SK-N-SH (cell line): Measurements from ENCODE around the gene NUP37. TPM values are rescaled to one million over a fixed set of nuclear protein-coding genes. Genes with fewer than 3 reads are reported as not detected.
"Not testable (repeated sequence)": the region's sequence is repeated elsewhere in the genome, so short reads cannot be mapped to it uniquely, and the experiment has no call there.

ENCODE experiments used
- CTCF ChIA-PET: fragments of 300-600, 350-600 bp; formaldehyde crosslinking; extraction: SDS; loops from one replicate; lab custom pipeline; 2021; lab: Yijun Ruan, JAX
- POLR2A ChIA-PET: fragments of 350-600 bp; sonication (Branson Sonifier 250); formaldehyde crosslinking; extraction: SDS; loops from one replicate; lab custom pipeline; 2020; ENCODE audit warnings: antibody characterized with exemption, inconsistent platforms; lab: Yijun Ruan, JAX
- DNase-seq: peaks from one replicate; pipeline ENCODE4 v3.0.0; 2012
- H2AFZ ChIP-seq: fragments of 200-600 bp; sonication (generic); 2 replicates; pipeline ENCODE4 v1.8.1; 2016; ENCODE audit warnings: antibody characterized with exemption, mild to moderate bottlenecking, low read depth
- H3F3A ChIP-seq: fragments of 200-600 bp; sonication (generic); replicated peaks from 2 replicates; pipeline ENCODE3; 2016; ENCODE audit warnings: antibody characterized with exemption, mild to moderate bottlenecking; ENCODE audit not compliant: insufficient read depth
- H3K27ac ChIP-seq, 2 experiments: fragments of 200-500 bp in 1 of 2; fragments of 200-600 bp in 1 of 2; sonication (Bioruptor generic) in 1 of 2; sonication (generic), shearing (Covaris generic) in 1 of 2; 2 replicates each; pipeline versions ENCODE4 v1.5.1 to v1.6.1; 2014 to 2016; ENCODE audit warnings: low read depth in 2 of 2, inconsistent platforms in 1 of 2, low read length in 1 of 2, mild to moderate bottlenecking in 1 of 2, mixed read lengths in 1 of 2
- H3K27me3 ChIP-seq: fragments of 200-600 bp; sonication (generic), shearing (Covaris generic); 2 replicates; pipeline ENCODE4 v1.6.1; 2016; ENCODE audit warnings: mixed run types; ENCODE audit not compliant: insufficient read depth
- H3K36me3 ChIP-seq, 2 experiments: fragments of 200-500 bp in 1 of 2; fragments of 200-600 bp in 1 of 2; sonication (Bioruptor generic) in 1 of 2; sonication (generic) in 1 of 2; replicated peaks in 1 of 2; 2 replicates each; pipeline versions ENCODE3 to v1.5.1; 2014 to 2016; ENCODE audit warnings: low read length in 1 of 2, mild to moderate bottlenecking in 1 of 2; ENCODE audit not compliant: insufficient read depth in 2 of 2, control insufficient read depth in 1 of 2
- H3K4me1 ChIP-seq, 2 experiments: fragments of 200-500 bp in 1 of 2; fragments of 200-600 bp in 1 of 2; sonication (Bioruptor generic) in 1 of 2; sonication (generic), shearing (Covaris generic) in 1 of 2; 2 replicates each; pipeline versions ENCODE4 v1.5.1 to v1.6.1; 2014 to 2016; ENCODE audit warnings: low read depth in 1 of 2, low read length in 1 of 2, mixed run types in 1 of 2; ENCODE audit not compliant: insufficient read depth in 2 of 2, control insufficient read depth in 1 of 2
- H3K4me2 ChIP-seq: fragments of 200-600 bp; sonication (generic), shearing (Covaris generic); 2 replicates; pipeline ENCODE4 v1.6.1; 2017; ENCODE audit warnings: mixed run types
- H3K4me3 ChIP-seq, 2 experiments: fragments of 200-500 bp in 1 of 2; fragments of 200-600 bp in 1 of 2; sonication (Bioruptor generic) in 1 of 2; sonication (generic), shearing (Covaris generic) in 1 of 2; 2 replicates each; pipeline versions ENCODE4 v1.5.1 to v1.8.1; 2014 to 2016; ENCODE audit warnings: low read depth in 2 of 2, inconsistent platforms in 1 of 2, low read length in 1 of 2, mild to moderate bottlenecking in 1 of 2, mixed read lengths in 1 of 2, moderate library complexity in 1 of 2
- H3K79me2 ChIP-seq: fragments of 200-600 bp; sonication (generic); 2 replicates; pipeline ENCODE4 v1.8.1; 2017; ENCODE audit warnings: mild to moderate bottlenecking; ENCODE audit not compliant: insufficient read depth
- H3K9ac ChIP-seq: fragments of 200-600 bp; sonication (generic); 2 replicates; pipeline ENCODE4 v1.6.1; 2017; ENCODE audit warnings: mixed run types
- H3K9me2 ChIP-seq: fragments of 200-600 bp; sonication (generic); 2 replicates; pipeline ENCODE4 v1.6.1; 2017; ENCODE audit warnings: mixed run types
- H3K9me3 ChIP-seq: fragments of 200-600 bp; sonication (generic); 2 replicates; pipeline ENCODE4 v1.6.1; 2017; ENCODE audit warnings: mixed run types, mild to moderate bottlenecking, moderate library complexity
- H4K20me1 ChIP-seq: fragments of 200-600 bp; sonication (generic); 2 replicates; pipeline ENCODE4 v1.6.1; 2017; ENCODE audit warnings: mild to moderate bottlenecking, mixed run types; ENCODE audit not compliant: insufficient read depth
- EZH2phosphoT487 ChIP-seq: fragments of 200-600 bp; sonication (generic); IDR thresholded peaks from 2 replicates; pipeline ENCODE4 v1.6.1; 2017; ENCODE audit warnings: low read depth, mixed run types, mild to moderate bottlenecking, antibody characterized with exemption, moderate library complexity, borderline replicate concordance
- GATA2 ChIP-seq: sonication (generic); formaldehyde crosslinking; IDR thresholded peaks from 2 replicates; pipeline ENCODE4 v1.5.0; 2020; ENCODE audit warnings: mild to moderate bottlenecking, missing genetic modification reagents
- NRF1 ChIP-seq: IDR thresholded peaks from 2 replicates; pipeline ENCODE4 v1.6.1; 2012; ENCODE audit warnings: low read depth, mild to moderate bottlenecking, low read length
- RCOR1 ChIP-seq: fragments of 150-350 bp; IDR thresholded peaks from 2 replicates; pipeline ENCODE4 v1.6.1; 2017; ENCODE audit warnings: antibody characterized with exemption, low read length
- WGBS: methylation state at CpG from one replicate; pipeline ENCODE4 v1.1.6; 2017; ENCODE audit warnings: low lambda C conversion rate; 5-methylcytosine and 5-hydroxymethylcytosine counted together
- polyA plus RNA-seq, 3 experiments: library from polyadenylated mRNA; depleted of rRNA; stranded (reverse); fragments of >200 nt; gene quantifications; 2 replicates each; pipeline ENCODE4 v1.2.3, GENCODE V29; 2012
- TF ChIP-seq, protein P1 (sequence below): IDR thresholded peaks from 2 replicates; pipeline ENCODE4 v1.4.0; 2012; ENCODE audit warnings: low read depth, borderline replicate concordance
- TF ChIP-seq, protein P2 (sequence below): IDR thresholded peaks from 2 replicates; pipeline ENCODE4 v1.6.1; 2012; ENCODE audit warnings: mild to moderate bottlenecking, low read depth, low read length, moderate library complexity
- TF ChIP-seq, protein P3 (sequence below): fragments of 200-600 bp; sonication (generic); IDR thresholded peaks from 2 replicates; pipeline ENCODE4 v1.6.1; 2017; ENCODE audit warnings: antibody characterized with exemption, mild to moderate bottlenecking, moderate library complexity

Gene NUP37
- polyA plus RNA-seq, 1 of the 3 experiments (the other 2 are of a cell fraction) = 29.2 TPM

DNA sequence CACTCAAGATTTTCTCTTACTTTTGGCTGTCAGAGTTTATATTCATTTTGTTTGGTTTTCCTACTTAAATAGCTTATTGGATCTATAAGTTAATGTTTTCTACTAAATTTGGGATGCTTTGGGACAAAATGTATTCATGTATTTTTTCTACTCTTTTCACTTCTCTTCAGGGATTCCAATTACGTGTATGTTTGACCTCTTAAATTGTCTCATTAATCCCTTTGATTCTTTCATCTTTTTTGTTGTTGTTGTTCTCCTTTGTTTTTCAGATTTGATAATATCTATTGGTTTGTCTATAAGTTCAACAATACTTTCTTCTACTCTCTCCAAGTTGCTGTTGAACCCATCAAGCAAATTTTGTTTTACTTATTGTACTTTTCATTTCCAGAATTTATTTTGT lies 43.5 kb upstream of the NUP37 start:
- Histone ChIP-seq H3K79me2 (no peaks in the 10 kb centered on the region), H3K4me1 (0 out of 4 replicates have a peak, but pooled peaks cover 0 to 3% of the 10 kb centered on the region in 2 experiments), H3K9me2 (no peaks in the 10 kb centered on the region), H3K4me3 (no peak overlapping the region), H3K36me3 (peaks cover 3 to 6% of the 10 kb centered on the region in 2 experiments), H3K27ac (no peak overlapping the region), H3K9me3 (no peaks in the 10 kb centered on the region), H3K9ac (no peak overlapping the region), H3K4me2 (no peak overlapping the region), H2AFZ (no peak overlapping the region), H4K20me1 (no peaks in the 10 kb centered on the region), H3F3A (no peaks in the 10 kb centered on the region), H3K27me3 (no peaks in the 10 kb centered on the region)
- TF ChIP-seq, protein P1, sequence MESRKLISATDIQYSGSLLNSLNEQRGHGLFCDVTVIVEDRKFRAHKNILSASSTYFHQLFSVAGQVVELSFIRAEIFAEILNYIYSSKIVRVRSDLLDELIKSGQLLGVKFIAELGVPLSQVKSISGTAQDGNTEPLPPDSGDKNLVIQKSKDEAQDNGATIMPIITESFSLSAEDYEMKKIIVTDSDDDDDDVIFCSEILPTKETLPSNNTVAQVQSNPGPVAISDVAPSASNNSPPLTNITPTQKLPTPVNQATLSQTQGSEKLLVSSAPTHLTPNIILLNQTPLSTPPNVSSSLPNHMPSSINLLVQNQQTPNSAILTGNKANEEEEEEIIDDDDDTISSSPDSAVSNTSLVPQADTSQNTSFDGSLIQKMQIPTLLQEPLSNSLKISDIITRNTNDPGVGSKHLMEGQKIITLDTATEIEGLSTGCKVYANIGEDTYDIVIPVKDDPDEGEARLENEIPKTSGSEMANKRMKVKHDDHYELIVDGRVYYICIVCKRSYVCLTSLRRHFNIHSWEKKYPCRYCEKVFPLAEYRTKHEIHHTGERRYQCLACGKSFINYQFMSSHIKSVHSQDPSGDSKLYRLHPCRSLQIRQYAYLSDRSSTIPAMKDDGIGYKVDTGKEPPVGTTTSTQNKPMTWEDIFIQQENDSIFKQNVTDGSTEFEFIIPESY = no peak
- TF ChIP-seq, protein P2, sequence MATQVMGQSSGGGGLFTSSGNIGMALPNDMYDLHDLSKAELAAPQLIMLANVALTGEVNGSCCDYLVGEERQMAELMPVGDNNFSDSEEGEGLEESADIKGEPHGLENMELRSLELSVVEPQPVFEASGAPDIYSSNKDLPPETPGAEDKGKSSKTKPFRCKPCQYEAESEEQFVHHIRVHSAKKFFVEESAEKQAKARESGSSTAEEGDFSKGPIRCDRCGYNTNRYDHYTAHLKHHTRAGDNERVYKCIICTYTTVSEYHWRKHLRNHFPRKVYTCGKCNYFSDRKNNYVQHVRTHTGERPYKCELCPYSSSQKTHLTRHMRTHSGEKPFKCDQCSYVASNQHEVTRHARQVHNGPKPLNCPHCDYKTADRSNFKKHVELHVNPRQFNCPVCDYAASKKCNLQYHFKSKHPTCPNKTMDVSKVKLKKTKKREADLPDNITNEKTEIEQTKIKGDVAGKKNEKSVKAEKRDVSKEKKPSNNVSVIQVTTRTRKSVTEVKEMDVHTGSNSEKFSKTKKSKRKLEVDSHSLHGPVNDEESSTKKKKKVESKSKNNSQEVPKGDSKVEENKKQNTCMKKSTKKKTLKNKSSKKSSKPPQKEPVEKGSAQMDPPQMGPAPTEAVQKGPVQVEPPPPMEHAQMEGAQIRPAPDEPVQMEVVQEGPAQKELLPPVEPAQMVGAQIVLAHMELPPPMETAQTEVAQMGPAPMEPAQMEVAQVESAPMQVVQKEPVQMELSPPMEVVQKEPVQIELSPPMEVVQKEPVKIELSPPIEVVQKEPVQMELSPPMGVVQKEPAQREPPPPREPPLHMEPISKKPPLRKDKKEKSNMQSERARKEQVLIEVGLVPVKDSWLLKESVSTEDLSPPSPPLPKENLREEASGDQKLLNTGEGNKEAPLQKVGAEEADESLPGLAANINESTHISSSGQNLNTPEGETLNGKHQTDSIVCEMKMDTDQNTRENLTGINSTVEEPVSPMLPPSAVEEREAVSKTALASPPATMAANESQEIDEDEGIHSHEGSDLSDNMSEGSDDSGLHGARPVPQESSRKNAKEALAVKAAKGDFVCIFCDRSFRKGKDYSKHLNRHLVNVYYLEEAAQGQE = no peak
- TF ChIP-seq, protein P3, sequence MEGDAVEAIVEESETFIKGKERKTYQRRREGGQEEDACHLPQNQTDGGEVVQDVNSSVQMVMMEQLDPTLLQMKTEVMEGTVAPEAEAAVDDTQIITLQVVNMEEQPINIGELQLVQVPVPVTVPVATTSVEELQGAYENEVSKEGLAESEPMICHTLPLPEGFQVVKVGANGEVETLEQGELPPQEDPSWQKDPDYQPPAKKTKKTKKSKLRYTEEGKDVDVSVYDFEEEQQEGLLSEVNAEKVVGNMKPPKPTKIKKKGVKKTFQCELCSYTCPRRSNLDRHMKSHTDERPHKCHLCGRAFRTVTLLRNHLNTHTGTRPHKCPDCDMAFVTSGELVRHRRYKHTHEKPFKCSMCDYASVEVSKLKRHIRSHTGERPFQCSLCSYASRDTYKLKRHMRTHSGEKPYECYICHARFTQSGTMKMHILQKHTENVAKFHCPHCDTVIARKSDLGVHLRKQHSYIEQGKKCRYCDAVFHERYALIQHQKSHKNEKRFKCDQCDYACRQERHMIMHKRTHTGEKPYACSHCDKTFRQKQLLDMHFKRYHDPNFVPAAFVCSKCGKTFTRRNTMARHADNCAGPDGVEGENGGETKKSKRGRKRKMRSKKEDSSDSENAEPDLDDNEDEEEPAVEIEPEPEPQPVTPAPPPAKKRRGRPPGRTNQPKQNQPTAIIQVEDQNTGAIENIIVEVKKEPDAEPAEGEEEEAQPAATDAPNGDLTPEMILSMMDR = no peak
- TF ChIP-seq GATA2 (CRISPR knock-in tag) (no peak), EZH2phosphoT487 (no peak), NRF1 (no peak), RCOR1 (no peak)
- ChIA-PET POLR2A (no interaction called here), CTCF (no interaction called here)
- 92% methylated on average over 1 of the region's 1 CpG for WGBS
- DNase-seq = no peak

DNA sequence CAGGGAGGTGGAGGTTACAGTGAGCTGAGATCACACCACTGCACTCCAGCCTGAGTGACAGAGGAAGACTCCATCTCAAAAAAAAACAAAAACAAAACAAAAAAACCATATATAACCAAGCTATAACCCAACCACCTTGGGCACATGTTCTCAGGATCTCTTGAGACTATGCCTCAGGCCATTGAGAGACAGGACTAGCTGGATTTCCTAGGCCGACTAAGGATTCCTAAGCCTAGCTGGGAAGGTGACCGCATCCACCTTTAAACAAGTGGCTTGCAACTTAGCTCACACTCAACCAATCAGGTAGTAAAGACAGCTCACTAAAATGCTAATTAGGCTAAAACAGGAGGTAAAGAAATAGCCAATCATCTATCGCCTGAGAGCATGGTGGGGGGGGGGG lies 35.3 kb upstream of the NUP37 start:
- H3F3A ChIP-seq, H3K4me3 ChIP-seq, H3K9me2 ChIP-seq, H3K36me3 ChIP-seq, H3K9me3 ChIP-seq, H3K27me3 ChIP-seq, H3K4me1 ChIP-seq, H3K79me2 ChIP-seq, H3K27ac ChIP-seq, POLR2A ChIA-PET, DNase-seq, H4K20me1 ChIP-seq, H3K9ac ChIP-seq, H2AFZ ChIP-seq, H3K4me2 ChIP-seq: not testable (repeated sequence)
- 100% methylated on average over 3 of the region's 3 CpGs for WGBS
- CTCF ChIA-PET = interaction anchor here (1.2 kb wide), 1 partner anchor 60 kb away, joined by 3 read pairs; no protein-coding TSS in a partner anchor

DNA sequence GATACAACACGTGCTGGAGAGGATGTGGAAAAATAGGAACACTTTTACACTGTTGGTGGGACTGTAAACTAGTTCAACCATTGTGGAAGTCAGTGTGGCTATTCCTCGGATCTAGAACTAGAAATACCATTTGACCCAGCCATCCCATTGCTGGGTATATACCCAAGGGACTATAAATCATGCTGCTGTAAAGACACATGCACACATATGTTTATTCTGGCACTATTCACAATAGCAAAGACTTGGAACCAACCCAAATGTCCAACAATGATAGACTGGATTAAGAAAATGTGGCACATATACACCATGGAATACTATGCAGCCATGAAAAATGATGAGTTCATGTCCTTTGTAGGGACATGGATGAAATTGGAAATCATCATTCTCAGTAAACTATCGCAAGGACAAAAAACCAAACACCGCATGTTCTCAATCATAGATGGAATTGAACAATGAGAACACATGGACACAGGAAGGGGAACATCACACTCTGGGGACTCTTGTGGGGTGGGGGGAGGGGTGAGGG lies 27.2 kb upstream of the NUP37 start:
- H3K4me3 ChIP-seq, CTCF ChIA-PET, H3K4me1 ChIP-seq, H3F3A ChIP-seq, H3K9me2 ChIP-seq, POLR2A ChIA-PET, H4K20me1 ChIP-seq, H3K27me3 ChIP-seq, DNase-seq, H3K36me3 ChIP-seq, H3K9me3 ChIP-seq, H3K9ac ChIP-seq, H3K27ac ChIP-seq, H3K79me2 ChIP-seq, H2AFZ ChIP-seq, H3K4me2 ChIP-seq: not testable (repeated sequence)
- 93% methylated on average over 4 of the region's 4 CpGs for WGBS
